Measurements from ENCODE around the gene GNAS. TPM values are rescaled to one million over a fixed set of nuclear protein-coding genes. Genes with fewer than 3 reads are reported as not detected.

GNAS gene
- total RNA-seq, 2 experiments from 2014 or later: 638 to 913 TPM

DNA sequence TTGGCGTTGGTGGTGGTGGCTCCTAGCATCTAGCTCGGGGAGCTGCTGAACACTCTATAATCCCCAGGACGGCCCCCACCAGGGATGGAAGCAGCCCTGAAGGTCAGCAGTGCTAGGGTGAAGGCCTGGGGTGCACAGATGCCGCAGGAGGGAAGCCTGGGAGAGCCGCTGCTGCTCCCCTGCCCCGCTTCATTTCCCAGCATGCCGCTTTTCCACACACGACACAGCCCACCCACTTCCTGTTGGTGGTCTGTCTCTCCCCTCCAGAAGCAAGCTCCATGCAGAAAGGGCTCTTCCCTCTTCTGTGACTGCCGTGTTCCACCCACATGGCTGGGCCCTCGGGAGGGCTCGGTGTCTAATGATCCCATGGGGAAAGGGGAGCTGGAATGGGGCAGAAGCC, 37.1 kb upstream of the GNAS start:
- no peak overlapping the region for H3K27ac ChIP-seq (ENCODE audit: low read depth, low read length, poor library complexity, severe bottlenecking)
- no peaks in the 10 kb centered on the region for H3K9me3 ChIP-seq (ENCODE audit: low read length)
- H3K36me3 ChIP-seq (ENCODE audit: insufficient read depth, low read length): no peaks in the 10 kb centered on the region
- no peak overlapping the region for H3K4me3 ChIP-seq (ENCODE audit: low read depth, low read length, poor library complexity, severe bottlenecking)
- H2AFZ ChIP-seq (ENCODE audit: low read length): no peak overlapping the region
- intact Hi-C loops (cut with micrococcal nuclease; ENCODE audit: unreplicated experiment): no loop called here
- POLR2A ChIA-PET: no interaction called here
- no peaks in the 10 kb centered on the region for H3K9me2 ChIP-seq (ENCODE audit: insufficient read depth, low read length)
- CTCF ChIA-PET (ENCODE audit: unreplicated experiment): no interaction called here
- H3K4me2 ChIP-seq (ENCODE audit: low read length): no peak overlapping the region
- no peaks in the 10 kb centered on the region for H3K4me1 ChIP-seq (ENCODE audit: insufficient read depth, low read length, poor library complexity, severe bottlenecking)
- BruUV-seq (replicated peaks): no TSS peak
- TF ChIP-seq CTCF (conservative IDR thresholded peaks at IDR 0.05; ENCODE audit: low read length): no peak
- TF ChIP-seq EZH2phosphoT487 (IDR thresholded peaks at IDR 0.05; ENCODE audit: borderline replicate concordance, low read depth, low read length): no peak
- no peaks in the 10 kb centered on the region for H4K20me1 ChIP-seq (ENCODE audit: insufficient read depth, low read length)
- no peak for DNase-seq (ENCODE audit: low spot score)
- H3K79me2 ChIP-seq (ENCODE audit: insufficient read depth, low read depth, low read length): no peaks in the 10 kb centered on the region

- intact Hi-C loops (cut with micrococcal nuclease; ENCODE audit: unreplicated experiment): no loop called here
Observed at GRCh38 chr20:58816051-58816450, 36.5 kb upstream of the GNAS start.

More at GRCh38 chr20:58816051-58816450, 36.5 kb upstream of the GNAS start:
- DNase-seq (ENCODE audit: low spot score): no peak
- H3K4me2 ChIP-seq (ENCODE audit: low read length): no peak overlapping the region
- TF ChIP-seq CTCF (conservative IDR thresholded peaks at IDR 0.05; ENCODE audit: low read length) (no peak), EZH2phosphoT487 (IDR thresholded peaks at IDR 0.05; ENCODE audit: borderline replicate concordance, low read depth, low read length) (no peak)
- BruUV-seq (replicated peaks): no TSS peak
- no peaks in the 10 kb centered on the region for H3K4me1 ChIP-seq (ENCODE audit: insufficient read depth, low read length, poor library complexity, severe bottlenecking)
- no peak overlapping the region for H2AFZ ChIP-seq (ENCODE audit: low read length)
- H3K9me2 ChIP-seq (ENCODE audit: insufficient read depth, low read length): no peaks in the 10 kb centered on the region
- H3K9me3 ChIP-seq (ENCODE audit: low read length): no peaks in the 10 kb centered on the region
- no peak overlapping the region for H3K4me3 ChIP-seq (ENCODE audit: low read depth, low read length, poor library complexity, severe bottlenecking)
- no peaks in the 10 kb centered on the region for H3K79me2 ChIP-seq (ENCODE audit: insufficient read depth, low read depth, low read length)
- H3K27ac ChIP-seq (ENCODE audit: low read depth, low read length, poor library complexity, severe bottlenecking): no peak overlapping the region
- POLR2A ChIA-PET: no interaction called here
- no peaks in the 10 kb centered on the region for H4K20me1 ChIP-seq (ENCODE audit: insufficient read depth, low read length)
- no peaks in the 10 kb centered on the region for H3K36me3 ChIP-seq (ENCODE audit: insufficient read depth, low read length)
- CTCF ChIA-PET (ENCODE audit: unreplicated experiment): no interaction called here

Measured in OCI-LY7 (cell line).